ENCODE data around the gene FERMT1.

Gene FERMT1

GRCh38 chr20:6075428-6076219 is 47.2 kb downstream of the FERMT1 start:
- H3K79me2 ChIP-seq (ENCODE audit: insufficient read depth, low read length) = no peaks in the 10 kb centered on the region
- no peak overlapping the region for H3K27ac ChIP-seq (ENCODE audit: low read depth, low read length)
- H3K27me3 ChIP-seq (ENCODE audit: low read length) = no peaks in the 10 kb centered on the region
- H4K20me1 ChIP-seq (ENCODE audit: low read depth, low read length) = no peaks in the 10 kb centered on the region
- H3F3A ChIP-seq (ENCODE audit: insufficient read depth) = no peaks in the 10 kb centered on the region
- H2AFZ ChIP-seq (ENCODE audit: low read depth, low read length, severe bottlenecking) = no peak overlapping the region
- H3K9me3 ChIP-seq (ENCODE audit: insufficient read depth, low read length) = no peaks in the 10 kb centered on the region
- no peak overlapping the region for H3K4me3 ChIP-seq (ENCODE audit: insufficient read depth, low read length, poor library complexity, severe bottlenecking)
- H3K4me2 ChIP-seq (ENCODE audit: low read depth, low read length, poor library complexity, severe bottlenecking) = no peak overlapping the region
- no peak overlapping the region for H3K9ac ChIP-seq (ENCODE audit: low read length)
- H3K9me2 ChIP-seq (replicated peaks; ENCODE audit: insufficient read depth, low read length) = no peaks in the 10 kb centered on the region
- TF ChIP-seq EZH2phosphoT487 (conservative IDR thresholded peaks at IDR 0.05; ENCODE audit: low read length) = no peak
- TF ChIP-seq CTCF (IDR thresholded peaks at IDR 0.05; ENCODE audit: insufficient read depth, low read length, poor library complexity, severe bottlenecking) = no peak
- H3K36me3 ChIP-seq (ENCODE audit: low read length) = no peaks in the 10 kb centered on the region

- no peaks in the 10 kb centered on the region for H3K79me2 ChIP-seq (ENCODE audit: insufficient read depth, low read length)
- H3F3A ChIP-seq (ENCODE audit: insufficient read depth) = no peaks in the 10 kb centered on the region
- no peak for TF ChIP-seq CTCF (IDR thresholded peaks at IDR 0.05; ENCODE audit: insufficient read depth, low read length, poor library complexity, severe bottlenecking)
- no peak overlapping the region for H3K9ac ChIP-seq (ENCODE audit: low read length)
- no peaks in the 10 kb centered on the region for H3K9me3 ChIP-seq (ENCODE audit: insufficient read depth, low read length)
- H3K27ac ChIP-seq (ENCODE audit: low read depth, low read length) = no peak overlapping the region
- no peak overlapping the region for H3K4me2 ChIP-seq (ENCODE audit: low read depth, low read length, poor library complexity, severe bottlenecking)
- no peaks in the 10 kb centered on the region for H3K36me3 ChIP-seq (ENCODE audit: low read length)
- H3K27me3 ChIP-seq (ENCODE audit: low read length) = no peaks in the 10 kb centered on the region
- no peaks in the 10 kb centered on the region for H3K9me2 ChIP-seq (replicated peaks; ENCODE audit: insufficient read depth, low read length)
- no peak overlapping the region for H2AFZ ChIP-seq (ENCODE audit: low read depth, low read length, severe bottlenecking)
- no peaks in the 10 kb centered on the region for H4K20me1 ChIP-seq (ENCODE audit: low read depth, low read length)
- no peak overlapping the region for H3K4me3 ChIP-seq (ENCODE audit: insufficient read depth, low read length, poor library complexity, severe bottlenecking)
Measured at GRCh38 chr20:6074784-6075183, 48.0 kb downstream of the FERMT1 start.

- Histone ChIP-seq H3F3A (ENCODE audit: insufficient read depth) (no peaks in the 10 kb centered on the region), H4K20me1 (ENCODE audit: low read depth, low read length) (no peaks in the 10 kb centered on the region), H3K27me3 (ENCODE audit: low read length) (0 out of 2 replicates have a peak, but pooled peaks cover 3% of the 10 kb centered on the region), H3K9me2 (replicated peaks; ENCODE audit: insufficient read depth, low read length) (no peaks in the 10 kb centered on the region), H3K9me3 (ENCODE audit: insufficient read depth, low read length) (no peaks in the 10 kb centered on the region), H3K36me3 (ENCODE audit: low read length) (no peaks in the 10 kb centered on the region), H3K9ac (ENCODE audit: low read length) (no peak overlapping the region), H3K4me3 (ENCODE audit: insufficient read depth, low read length, poor library complexity, severe bottlenecking) (no peak overlapping the region), H3K4me2 (ENCODE audit: low read depth, low read length, poor library complexity, severe bottlenecking) (no peak overlapping the region), H3K79me2 (ENCODE audit: insufficient read depth, low read length) (no peaks in the 10 kb centered on the region), H3K27ac (ENCODE audit: low read depth, low read length) (no peak overlapping the region), H2AFZ (ENCODE audit: low read depth, low read length, severe bottlenecking) (no peak overlapping the region)
- TF ChIP-seq CTCF (IDR thresholded peaks at IDR 0.05; ENCODE audit: insufficient read depth, low read length, poor library complexity, severe bottlenecking) = no peak
- TF ChIP-seq EZH2phosphoT487 (conservative IDR thresholded peaks at IDR 0.05; ENCODE audit: low read length) = no peak
Measured at GRCh38 chr20:6074145-6074561, 48.7 kb downstream of the FERMT1 start.
